IMR-90 (cell line): ENCODE results near the gene FGGY.

Experiments
- BHLHE40 ChIP-seq: fragments of 150-350 bp; IDR thresholded peaks from 2 replicates; pipeline ENCODE4 v1.6.1; 2016; ENCODE audit warnings: mild to moderate bottlenecking, low read depth, low read length
- CEBPB ChIP-seq: IDR thresholded peaks from 2 replicates; pipeline ENCODE4 v1.6.1; 2012; ENCODE audit warnings: low read depth, low read length, improper control_type of control experiment
- CHD1 ChIP-seq: IDR thresholded peaks from 2 replicates; pipeline ENCODE4 v1.6.1; 2012; ENCODE audit warnings: low read depth, low read length, improper control_type of control experiment
- CTCF ChIP-seq: conservative IDR thresholded peaks from 2 replicates; pipeline ENCODE4 v1.5.1; 2012; ENCODE audit warnings: mild to moderate bottlenecking, low read depth, low read length, improper control_type of control experiment
- MAFK ChIP-seq: IDR thresholded peaks from 2 replicates; pipeline ENCODE4 v1.6.1; 2012; ENCODE audit warnings: low read depth, low read length, improper control_type of control experiment
- MAZ ChIP-seq: IDR thresholded peaks from 2 replicates; pipeline ENCODE4 v1.6.1; 2012; ENCODE audit warnings: low read depth, mild to moderate bottlenecking, low read length, improper control_type of control experiment, moderate library complexity, borderline replicate concordance
- MXI1 ChIP-seq: IDR thresholded peaks from 2 replicates; pipeline ENCODE4 v1.6.1; 2012; ENCODE audit warnings: low read depth, mild to moderate bottlenecking, low read length, moderate library complexity, borderline replicate concordance
- POLR2A ChIP-seq: IDR thresholded peaks from 2 replicates; pipeline ENCODE4 v1.6.1; 2012; ENCODE audit warnings: mild to moderate bottlenecking, low read depth, low read length
- RAD21 ChIP-seq: IDR thresholded peaks from 2 replicates; pipeline ENCODE4 v1.6.1; 2012; ENCODE audit warnings: low read length, improper control_type of control experiment
- SMC3 ChIP-seq: fragments of 150-350 bp; IDR thresholded peaks from 2 replicates; pipeline ENCODE4 v1.6.1; 2016; ENCODE audit warnings: low read depth, mild to moderate bottlenecking, antibody characterized with exemption, low read length, moderate library complexity
- USF2 ChIP-seq: fragments of 150-350 bp; IDR thresholded peaks from 2 replicates; pipeline ENCODE4 v1.6.1; 2017; ENCODE audit warnings: mild to moderate bottlenecking, antibody characterized with exemption, low read length, low read depth
- TF ChIP-seq, protein P1 (sequence below): fragments of 150-350 bp; IDR thresholded peaks from 2 replicates; pipeline ENCODE4 v1.6.1; 2016; ENCODE audit warnings: low read depth, mild to moderate bottlenecking, low read length, moderate library complexity, borderline replicate concordance

GRCh38 chr1:59432531-59433439, 135.9 kb downstream of the FGGY start:
- TF ChIP-seq CTCF (no peak), POLR2A (no peak), SMC3 (no peak), BHLHE40 (no peak), USF2 (no peak), CEBPB (no peak), CHD1 (no peak), MXI1 (no peak), MAFK (no peak), RAD21 (no peak), MAZ (no peak)
- TF ChIP-seq, protein P1, sequence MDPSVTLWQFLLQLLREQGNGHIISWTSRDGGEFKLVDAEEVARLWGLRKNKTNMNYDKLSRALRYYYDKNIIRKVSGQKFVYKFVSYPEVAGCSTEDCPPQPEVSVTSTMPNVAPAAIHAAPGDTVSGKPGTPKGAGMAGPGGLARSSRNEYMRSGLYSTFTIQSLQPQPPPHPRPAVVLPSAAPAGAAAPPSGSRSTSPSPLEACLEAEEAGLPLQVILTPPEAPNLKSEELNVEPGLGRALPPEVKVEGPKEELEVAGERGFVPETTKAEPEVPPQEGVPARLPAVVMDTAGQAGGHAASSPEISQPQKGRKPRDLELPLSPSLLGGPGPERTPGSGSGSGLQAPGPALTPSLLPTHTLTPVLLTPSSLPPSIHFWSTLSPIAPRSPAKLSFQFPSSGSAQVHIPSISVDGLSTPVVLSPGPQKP, result no peak
